ENCODE measurements around the gene RABGGTA. TPM values are rescaled to one million over a fixed set of nuclear protein-coding genes. Genes with fewer than 3 reads are reported as not detected.

Gene RABGGTA
- total RNA-seq, 2 experiments from 2014 or later, result 47.7 to 51.8 TPM

- no peaks in the 10 kb centered on the region for H3K4me1 Mint-ChIP-seq (ENCODE audit: low read depth)
- H3K9me3 Mint-ChIP-seq (ENCODE audit: insufficient read depth), result no peaks in the 10 kb centered on the region
- no peak overlapping the region for H3K27ac Mint-ChIP-seq
- no peak overlapping the region for H3K4me3 Mint-ChIP-seq
- ChIA-PET CTCF (interaction anchor here (1.9 to 4.2 kb wide), 2 partner anchors 11 to 12 kb away, joined by 5 to 16 read pairs; partner anchors contain the start of gene RABGGTA), POLR2A (interaction anchor here (1.2 to 2.9 kb wide), 2 partner anchors 12 to 41 kb away, joined by 3 to 13 read pairs; partner anchors contain the start of genes DHRS1, NOP9 and RABGGTA)
- H3K36me3 Mint-ChIP-seq (ENCODE audit: low read depth), result peaks cover 6% of the 10 kb centered on the region
- DNase-seq (no peak), ATAC-seq (no peak)
- no peaks in the 10 kb centered on the region for H3K27me3 Mint-ChIP-seq (ENCODE audit: low read depth)
Measured at GRCh38 chr14:24258548-24259265, 12.7 kb downstream of the RABGGTA start.

- Mint-ChIP-seq H3K4me3 (no peak overlapping the region), H3K9me3 (ENCODE audit: insufficient read depth) (no peaks in the 10 kb centered on the region), H3K36me3 (ENCODE audit: low read depth) (peaks cover 6% of the 10 kb centered on the region), H3K27me3 (ENCODE audit: low read depth) (no peaks in the 10 kb centered on the region), H3K4me1 (ENCODE audit: low read depth) (no peaks in the 10 kb centered on the region), H3K27ac (no peak overlapping the region)
- ATAC-seq, result no peak
- ChIA-PET CTCF (interaction anchor here (1.9 to 4.2 kb wide), 2 partner anchors 10 to 12 kb away, joined by 5 to 16 read pairs; partner anchors contain the start of gene RABGGTA), POLR2A (interaction anchor here (1.2 to 2.9 kb wide), 2 partner anchors 13 to 16 kb away, joined by 5 to 13 read pairs; partner anchors contain the start of genes RABGGTA and TINF2)
- DNase-seq, result no peak
Measured at GRCh38 chr14:24258119-24258518, 13.3 kb downstream of the RABGGTA start.

GRCh38 chr14:24256960-24257359 is 14.4 kb downstream of the RABGGTA start:
- H3K27ac Mint-ChIP-seq, result no peak overlapping the region
- DNase-seq (no peak), ATAC-seq (no peak)
- CTCF ChIA-PET, result interaction anchor here (0.8 to 4.2 kb wide), 6 partner anchors 9 to 52 kb away, joined by 3 to 16 read pairs (median 4); partner anchors contain the start of genes RABGGTA and TINF2
- peaks cover 6% of the 10 kb centered on the region for H3K36me3 Mint-ChIP-seq (ENCODE audit: low read depth)
- POLR2A ChIA-PET, result interaction anchor here (1.2 to 2.9 kb wide), 2 partner anchors 14 to 15 kb away, joined by 5 to 13 read pairs; partner anchors contain the start of genes RABGGTA and TINF2
- H3K4me3 Mint-ChIP-seq, result no peak overlapping the region
- no peaks in the 10 kb centered on the region for H3K27me3 Mint-ChIP-seq (ENCODE audit: low read depth)
- no peaks in the 10 kb centered on the region for H3K9me3 Mint-ChIP-seq (ENCODE audit: insufficient read depth)
- H3K4me1 Mint-ChIP-seq (ENCODE audit: low read depth), result no peaks in the 10 kb centered on the region

GRCh38 chr14:24255931-24256711 is 15.3 kb downstream of the RABGGTA start:
- no peak overlapping the region for H3K27ac Mint-ChIP-seq
- H3K36me3 Mint-ChIP-seq (ENCODE audit: low read depth), result peaks cover 6% of the 10 kb centered on the region
- H3K9me3 Mint-ChIP-seq (ENCODE audit: insufficient read depth), result no peaks in the 10 kb centered on the region
- ChIA-PET POLR2A (interaction anchor here (2.9 kb wide), 1 partner anchor 15 kb away, joined by 13 read pairs; the partner anchor contains the start of gene RABGGTA), CTCF (interaction anchor here (0.8 to 4.2 kb wide), 5 partner anchors 9 to 52 kb away, joined by 3 to 16 read pairs (median 4); partner anchors contain the start of genes RABGGTA and TINF2)
- peaks cover 6% of the 10 kb centered on the region for H3K4me1 Mint-ChIP-seq (ENCODE audit: low read depth)
- H3K27me3 Mint-ChIP-seq (ENCODE audit: low read depth), result no peaks in the 10 kb centered on the region
- no peak for ATAC-seq
- H3K4me3 Mint-ChIP-seq, result no peak overlapping the region
- no peak for DNase-seq

GRCh38 chr14:24255438-24255837 is 16.0 kb downstream of the RABGGTA start:
- Mint-ChIP-seq H3K36me3 (ENCODE audit: low read depth) (peaks cover 6% of the 10 kb centered on the region), H3K27ac (no peak overlapping the region), H3K27me3 (ENCODE audit: low read depth) (no peaks in the 10 kb centered on the region), H3K9me3 (ENCODE audit: insufficient read depth) (no peaks in the 10 kb centered on the region), H3K4me1 (ENCODE audit: low read depth) (peaks cover 13% of the 10 kb centered on the region), H3K4me3 (no peak overlapping the region)
- ChIA-PET POLR2A (interaction anchor here (2.9 kb wide), 1 partner anchor 16 kb away, joined by 13 read pairs; the partner anchor contains the start of gene RABGGTA), CTCF (interaction anchor here (1.5 to 4.2 kb wide), 3 partner anchors 13 to 53 kb away, joined by 7 to 16 read pairs (median 9); partner anchors contain the start of genes CIDEB, RABGGTA and TINF2)
- no peak for DNase-seq
- ATAC-seq, result no peak

- H3K4me1 Mint-ChIP-seq (ENCODE audit: low read depth), result peaks cover 19% of the 10 kb centered on the region
- ChIA-PET CTCF (interaction anchor here (1.5 to 4.2 kb wide), 3 partner anchors 12 to 53 kb away, joined by 7 to 16 read pairs (median 9); partner anchors contain the start of genes CIDEB, RABGGTA and TINF2), POLR2A (interaction anchor here (5.0 kb wide), 1 partner anchor 12 kb away, joined by 20 read pairs; the partner anchor contains the start of gene TINF2)
- no peaks in the 10 kb centered on the region for H3K9me3 Mint-ChIP-seq (ENCODE audit: insufficient read depth)
- no peak overlapping the region for H3K27ac Mint-ChIP-seq
- DNase-seq (no peak), ATAC-seq (no peak)
- no peaks in the 10 kb centered on the region for H3K27me3 Mint-ChIP-seq (ENCODE audit: low read depth)
- H3K4me3 Mint-ChIP-seq, result no peak overlapping the region
- peaks cover 7% of the 10 kb centered on the region for H3K36me3 Mint-ChIP-seq (ENCODE audit: low read depth)
Measured at GRCh38 chr14:24254630-24255392, 16.6 kb downstream of the RABGGTA start.

GRCh38 chr14:24253936-24254335 is 17.5 kb downstream of the RABGGTA start:
- DNase-seq, result no peak
- Mint-ChIP-seq H3K36me3 (ENCODE audit: low read depth) (peaks cover 10% of the 10 kb centered on the region), H3K9me3 (ENCODE audit: insufficient read depth) (no peaks in the 10 kb centered on the region), H3K4me3 (no peak overlapping the region), H3K27ac (peak overlapping the region; percentile 36), H3K27me3 (ENCODE audit: low read depth) (no peaks in the 10 kb centered on the region), H3K4me1 (ENCODE audit: low read depth) (peaks cover 28% of the 10 kb centered on the region)
- POLR2A ChIA-PET, result interaction anchor here (2.4 to 5.0 kb wide), 2 partner anchors 11 to 17 kb away, joined by 7 to 20 read pairs; partner anchors contain the start of genes RABGGTA and TINF2
- no peak for ATAC-seq
- CTCF ChIA-PET, result interaction anchor here (3.9 to 21.9 kb wide), 2 partner anchors 12 to 48 kb away, joined by 28 to 801 read pairs; partner anchors contain the start of genes CIDEB, DHRS1, LTB4R and LTB4R2

- no peak overlapping the region for H3K4me3 Mint-ChIP-seq
- no peaks in the 10 kb centered on the region for H3K27me3 Mint-ChIP-seq (ENCODE audit: low read depth)
- no peak for ATAC-seq
- no peak overlapping the region for H3K27ac Mint-ChIP-seq
- H3K36me3 Mint-ChIP-seq (ENCODE audit: low read depth), result peaks cover 13% of the 10 kb centered on the region
- no peaks in the 10 kb centered on the region for H3K9me3 Mint-ChIP-seq (ENCODE audit: insufficient read depth)
- DNase-seq, result no peak
- ChIA-PET CTCF (interaction anchor here (0.9 to 21.9 kb wide), 5 partner anchors 10 to 179 kb away, joined by 3 to 801 read pairs (median 28); partner anchors contain the start of genes CIDEB, DHRS1, LTB4R and LTB4R2), POLR2A (interaction anchor here (0.6 to 5.0 kb wide), 3 partner anchors 10 to 19 kb away, joined by 3 to 20 read pairs (median 7); partner anchors contain the start of genes RABGGTA and TINF2)
- H3K4me1 Mint-ChIP-seq (ENCODE audit: low read depth), result peaks cover 42% of the 10 kb centered on the region
Measured at GRCh38 chr14:24252289-24253124, 18.9 kb downstream of the RABGGTA start.

- DNase-seq (no peak), ATAC-seq (no peak)
- H3K36me3 Mint-ChIP-seq (ENCODE audit: low read depth), result peaks cover 15% of the 10 kb centered on the region
- H3K27ac Mint-ChIP-seq, result no peak overlapping the region
- H3K27me3 Mint-ChIP-seq (ENCODE audit: low read depth), result no peaks in the 10 kb centered on the region
- H3K4me1 Mint-ChIP-seq (ENCODE audit: low read depth), result peaks cover 46% of the 10 kb centered on the region
- no peaks in the 10 kb centered on the region for H3K9me3 Mint-ChIP-seq (ENCODE audit: insufficient read depth)
- ChIA-PET CTCF (interaction anchor here (0.7 to 21.9 kb wide), 7 partner anchors 10 to 180 kb away, joined by 3 to 801 read pairs (median 6); partner anchors contain the start of genes CIDEB, DHRS1, LTB4R and LTB4R2), POLR2A (interaction anchor here (1.4 to 5.0 kb wide), 3 partner anchors 9 to 48 kb away, joined by 4 to 20 read pairs (median 7); partner anchors contain the start of genes DHRS1, NOP9, RABGGTA and TINF2)
- H3K4me3 Mint-ChIP-seq, result no peak overlapping the region
Measured at GRCh38 chr14:24251880-24252288, 19.5 kb downstream of the RABGGTA start.
